HG02938 (cell line): ENCODE measurements around the gene SRL.

ENCODE experiments used
- ATAC-seq: cut with Tn5 transposase; IDR thresholded peaks from one replicate; pipeline ENCODE4 v1.9.1; 2021; ENCODE audit warnings: mild to moderate bottlenecking, moderate library complexity; ENCODE audit not compliant: unreplicated experiment

The SRL gene

GRCh38 chr16:4204521-4204920 lies 37.4 kb downstream of the SRL start:
- no peak for ATAC-seq

GRCh38 chr16:4203748-4204147 lies 38.1 kb downstream of the SRL start:
- no peak for ATAC-seq

DNA sequence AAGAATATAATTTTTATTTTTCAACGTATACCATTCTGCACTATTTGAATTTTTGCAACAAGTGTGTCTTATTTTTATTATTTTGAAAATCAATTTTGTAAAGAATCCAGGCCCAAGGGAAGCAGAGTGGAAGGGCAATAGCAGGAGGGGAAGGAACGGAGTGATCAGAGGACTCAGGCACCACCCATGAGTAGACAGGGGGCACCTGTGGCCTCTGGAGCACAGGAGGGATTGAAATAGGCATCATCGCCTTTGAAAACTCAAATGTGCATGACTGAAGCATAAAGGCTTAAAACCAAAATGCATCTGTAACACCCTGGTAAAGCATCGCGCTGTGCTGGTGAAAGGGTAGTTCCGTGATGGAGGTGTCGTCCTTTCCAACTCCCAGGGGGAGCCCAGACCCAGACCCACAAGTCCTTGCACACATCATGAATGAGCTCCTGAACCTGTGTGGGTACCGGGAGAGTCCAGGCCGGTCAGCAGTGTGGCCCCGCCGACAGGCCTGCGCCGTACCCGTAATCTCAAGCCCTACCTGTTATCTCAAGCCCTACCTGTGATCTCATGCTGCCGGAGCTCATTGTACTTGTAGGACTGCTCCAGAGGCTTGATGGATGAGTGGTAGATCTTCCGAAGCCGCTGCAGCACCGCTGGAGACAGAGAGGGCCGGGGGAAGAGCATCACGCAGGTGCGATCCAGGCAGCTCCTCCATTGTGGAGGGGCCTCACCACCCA lies 39.1 kb downstream of the SRL start:
- ATAC-seq = no peak

DNA sequence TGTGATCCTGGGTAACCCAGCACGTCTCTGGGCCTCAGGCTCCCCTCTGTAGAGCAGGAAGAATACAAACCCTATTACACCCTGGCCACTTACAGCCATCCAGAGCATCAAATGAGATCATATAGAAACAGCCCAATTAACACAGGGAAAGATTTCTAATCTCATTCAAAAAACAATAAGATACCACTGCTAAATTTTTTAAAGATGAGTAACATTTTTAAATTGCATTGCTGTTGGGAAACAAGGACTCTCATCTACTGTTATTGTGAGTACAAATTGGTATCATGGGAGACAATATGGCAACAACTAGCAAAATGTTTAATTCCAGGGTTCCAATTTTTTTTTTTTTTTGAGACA lies 41.1 kb downstream of the SRL start:
- no peak for ATAC-seq

- no peak for ATAC-seq
These were observed 41.7 kb downstream of the SRL start for GRCh38 chr16:4200000-4200780.

- ATAC-seq = no peak
These were observed 43.1 kb downstream of the SRL start for GRCh38 chr16:4198816-4199215.

DNA sequence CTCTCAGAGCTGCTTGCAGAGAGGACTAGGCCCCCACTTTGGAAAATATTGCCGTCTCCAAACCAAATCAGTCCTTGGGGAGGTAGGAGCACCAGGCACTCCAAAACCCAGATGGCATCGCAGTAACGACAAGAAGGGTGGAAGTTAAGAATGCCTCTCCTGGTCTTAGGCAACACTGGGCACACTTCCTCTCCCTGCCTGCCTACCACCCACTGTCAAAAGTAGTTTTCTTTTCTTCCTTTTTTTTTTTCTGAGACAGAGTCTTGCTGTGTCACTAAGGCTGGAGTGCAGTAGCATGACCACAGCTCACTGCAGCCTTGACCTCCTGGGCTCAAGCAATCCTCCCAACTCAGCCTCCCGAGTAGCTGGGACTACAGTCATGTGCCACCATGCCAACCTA lies 47.2 kb downstream of the SRL start:
- no peak for ATAC-seq

DNA sequence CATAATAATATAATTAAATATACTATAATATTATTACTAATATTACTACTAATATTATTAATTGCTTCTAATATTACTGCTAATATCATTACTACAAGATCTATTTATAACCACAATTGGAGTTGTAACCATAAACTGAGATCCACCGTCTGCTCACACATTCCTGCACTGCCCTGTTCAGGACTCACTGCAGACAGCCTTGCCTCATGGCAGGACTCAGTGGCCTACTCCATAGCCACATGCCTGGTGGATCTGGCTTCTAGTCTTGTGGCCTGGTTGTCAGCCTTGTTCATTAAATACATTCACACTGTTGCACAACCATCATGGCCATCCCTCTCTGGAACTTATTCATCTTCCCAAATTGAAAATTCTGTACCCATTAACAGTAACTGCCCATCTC lies 48.0 kb downstream of the SRL start:
- no peak for ATAC-seq

- no peak for ATAC-seq
These were observed 49.7 kb downstream of the SRL start for GRCh38 chr16:4192206-4192605.

DNA sequence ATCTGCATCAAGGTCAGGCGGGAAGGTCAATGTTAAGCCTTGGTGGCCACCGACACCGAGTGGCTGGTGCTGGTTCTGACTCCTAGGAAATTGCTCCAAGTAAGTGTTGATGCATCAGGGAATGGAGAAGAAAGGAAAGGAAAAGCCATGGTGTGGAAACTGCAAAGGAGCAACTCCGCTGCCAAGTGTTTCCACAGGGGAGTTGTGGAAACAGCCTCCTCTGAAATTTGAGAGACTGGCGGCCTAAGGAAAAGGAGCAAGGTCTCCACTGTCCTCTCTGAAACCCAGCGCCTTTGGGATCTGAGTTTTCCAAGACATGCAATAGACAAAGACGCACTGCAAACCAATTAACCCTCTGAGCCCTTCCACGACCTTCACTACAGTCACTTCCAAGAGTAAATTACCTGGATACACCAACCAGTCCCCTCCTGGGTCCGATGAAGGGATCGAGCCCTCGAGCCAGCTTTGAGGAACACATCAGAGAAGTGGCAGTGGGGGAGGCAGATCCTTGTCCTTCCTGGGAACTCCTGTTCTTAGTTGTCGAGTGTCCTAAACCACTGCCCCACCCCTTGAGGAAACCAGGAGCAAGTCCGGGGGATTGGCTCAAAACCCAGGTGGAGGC lies 51.1 kb downstream of the SRL start:
- ATAC-seq = no peak

GRCh38 chr16:4190086-4190485 lies 51.8 kb downstream of the SRL start:
- no peak for ATAC-seq

- ATAC-seq = no peak
These were observed 57.7 kb downstream of the SRL start for GRCh38 chr16:4184038-4184702.

GRCh38 chr16:4183237-4184037 lies 58.4 kb downstream of the SRL start:
- peak; percentile 76 for ATAC-seq

DNA sequence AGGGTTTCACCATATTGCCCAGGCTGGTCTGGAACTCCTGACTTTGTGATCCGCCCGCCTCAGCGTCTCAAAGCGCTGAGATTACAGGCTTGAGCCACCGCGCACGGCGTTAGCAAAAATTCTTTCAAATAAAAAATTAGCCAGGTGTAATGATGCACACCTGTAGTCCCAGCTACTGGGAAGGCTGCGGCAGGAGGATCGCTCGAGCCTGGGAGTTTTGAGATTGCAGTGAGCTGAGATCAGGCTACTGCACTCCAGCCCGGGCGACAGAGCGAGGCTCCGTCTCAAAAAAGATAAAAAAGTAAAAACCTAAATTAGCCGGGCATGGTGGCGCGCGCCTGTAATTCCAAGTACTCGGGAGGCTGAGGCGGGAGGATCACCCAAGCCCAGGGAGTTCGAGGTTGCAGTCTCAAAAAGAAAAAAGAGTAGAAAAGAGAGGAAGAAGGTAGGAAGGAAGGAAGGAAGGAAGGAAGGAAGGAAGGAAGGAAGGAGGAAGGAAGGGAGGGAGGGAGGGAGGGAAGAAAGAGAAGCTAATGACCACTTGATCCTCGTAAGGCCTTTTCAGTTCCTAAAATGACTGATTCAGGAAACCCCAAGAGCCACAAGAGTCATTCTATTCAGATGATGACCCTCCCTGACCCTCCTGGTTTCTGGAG lies 59.2 kb downstream of the SRL start:
- ATAC-seq = no peak

GRCh38 chr16:4180511-4180910 lies 61.4 kb downstream of the SRL start:
- no peak for ATAC-seq

- no peak for ATAC-seq
These were observed 62.1 kb downstream of the SRL start for GRCh38 chr16:4179763-4180260.

DNA sequence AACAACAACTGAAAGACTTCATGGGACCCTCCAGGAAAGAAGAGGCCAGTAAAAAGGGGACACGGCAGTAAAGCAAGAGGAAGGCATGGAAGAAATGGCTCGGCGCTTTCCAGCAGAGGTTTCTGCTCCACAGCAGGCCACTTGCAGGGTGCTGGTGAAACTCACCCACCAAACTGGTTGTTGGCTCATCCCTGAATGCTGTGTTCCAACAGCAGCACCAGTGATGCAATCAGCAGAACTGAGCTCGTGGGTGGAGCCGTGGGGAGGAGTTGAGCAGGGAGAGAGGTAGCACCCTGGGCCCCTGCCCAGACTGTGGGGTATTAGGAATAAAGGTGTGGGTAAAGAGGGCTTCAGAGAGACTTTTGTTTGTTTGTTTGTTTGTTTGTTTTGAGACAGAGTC lies 62.9 kb downstream of the SRL start:
- no peak for ATAC-seq

GRCh38 chr16:4178468-4179010 lies 63.3 kb downstream of the SRL start:
- ATAC-seq = no peak

DNA sequence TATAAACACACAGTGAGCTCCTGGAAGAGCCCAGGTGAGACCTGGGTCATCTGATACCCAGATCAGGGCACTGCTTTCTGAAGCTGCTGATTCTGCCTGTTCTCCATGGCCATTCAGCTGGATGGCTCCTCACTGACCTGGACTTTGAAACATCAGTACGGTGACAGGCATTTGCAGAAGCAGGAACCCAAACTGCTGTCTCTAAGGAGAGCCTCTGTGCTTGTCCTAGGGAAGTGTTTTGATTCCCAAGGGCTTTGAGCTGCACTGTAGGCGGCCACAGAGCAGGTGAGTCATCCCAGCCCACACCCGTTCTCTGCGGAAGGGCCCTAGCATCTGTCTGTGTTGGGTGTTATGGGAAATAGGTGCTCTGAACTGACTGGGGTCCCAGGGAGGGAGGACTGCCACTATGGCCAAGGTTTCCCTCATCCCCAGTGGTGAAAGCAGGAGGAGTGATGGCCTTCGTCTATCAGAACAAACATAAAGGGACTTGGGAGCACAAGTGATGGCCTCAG lies 64.9 kb downstream of the SRL start:
- no peak for ATAC-seq

- no peak for ATAC-seq
These were observed 66.0 kb downstream of the SRL start for GRCh38 chr16:4175849-4176248.
